Neuronal stem cell (in vitro differentiated cells): Measurements from ENCODE around the gene OTX1.

Experiments
- DNase-seq: peaks from one replicate; pipeline ENCODE4 v3.0.0-alpha.2; 2013; ENCODE audit warnings: low spot score
- H2AFZ ChIP-seq: one replicate; pipeline ENCODE4 v1.6.1; 2013; ENCODE audit warnings: mild to moderate bottlenecking, low read length, inconsistent platforms
- H2AK5ac ChIP-seq: 2 replicates; pipeline ENCODE4 v1.6.1; 2013; ENCODE audit warnings: low read depth, mild to moderate bottlenecking, inconsistent platforms, low read length, moderate library complexity, mixed read lengths
- H2BK120ac ChIP-seq: 2 replicates; pipeline ENCODE4 v1.6.1; 2013; ENCODE audit warnings: low read depth, mild to moderate bottlenecking, inconsistent platforms, low read length, moderate library complexity, mixed read lengths
- H2BK12ac ChIP-seq: one replicate; pipeline ENCODE4 v1.6.1; 2013; ENCODE audit warnings: low read length, inconsistent platforms
- H2BK15ac ChIP-seq: 2 replicates; pipeline ENCODE4 v1.6.1; 2013; ENCODE audit warnings: mild to moderate bottlenecking, low read length, inconsistent platforms, mixed read lengths
- H2BK5ac ChIP-seq: one replicate; pipeline ENCODE4 v1.6.1; 2013; ENCODE audit warnings: inconsistent platforms, mild to moderate bottlenecking, low read length, moderate library complexity
- H3K14ac ChIP-seq: one replicate; pipeline ENCODE4 v1.6.1; 2013; ENCODE audit warnings: low read length, inconsistent platforms
- H3K18ac ChIP-seq: 2 replicates; pipeline ENCODE4 v1.6.1; 2013; ENCODE audit warnings: low read length, inconsistent platforms
- H3K23ac ChIP-seq: 2 replicates; pipeline ENCODE4 v1.6.1; 2013; ENCODE audit warnings: low read depth, mild to moderate bottlenecking, mixed read lengths, low read length, inconsistent platforms; ENCODE audit not compliant: poor library complexity
- H3K27ac ChIP-seq: replicated peaks from 3 replicates; pipeline ENCODE4 v1.5.1; 2013; ENCODE audit warnings: low read length, inconsistent platforms
- H3K27me3 ChIP-seq, 3 experiments: 2 replicates each; pipeline ENCODE4 v1.6.1; 2013; ENCODE audit warnings: low read length in 3 of 3, mild to moderate bottlenecking in 2 of 3, inconsistent platforms in 1 of 3, low read depth in 1 of 3, mixed read lengths in 1 of 3, moderate library complexity in 1 of 3; ENCODE audit not compliant: control insufficient read depth in 3 of 3, insufficient read depth in 3 of 3
- H3K36me3 ChIP-seq, 2 donors: replicated peaks in 1 of 2; 2 replicates each; pipeline ENCODE4 v1.6.1; 2013; ENCODE audit warnings: low read length in 2 of 2; ENCODE audit not compliant: control insufficient read depth in 2 of 2, insufficient read depth in 2 of 2
- H3K4ac ChIP-seq: 2 replicates; pipeline ENCODE4 v1.6.1; 2013; ENCODE audit warnings: inconsistent platforms, mild to moderate bottlenecking, low read length, moderate library complexity
- H3K4me1 ChIP-seq, 2 donors: 1 replicate in 1 of 2; 2 replicates in 1 of 2; pipeline ENCODE4 v1.6.1; 2013; ENCODE audit warnings: low read length in 2 of 2, low read depth in 1 of 2; ENCODE audit not compliant: control insufficient read depth in 2 of 2, insufficient read depth in 1 of 2
- H3K4me2 ChIP-seq: one replicate; pipeline ENCODE4 v1.6.1; 2013; ENCODE audit warnings: mild to moderate bottlenecking, low read length, inconsistent platforms; ENCODE audit not compliant: insufficient read depth, poor library complexity, severe bottlenecking
- H3K4me3 ChIP-seq, 2 donors: 2 replicates each; pipeline ENCODE4 v1.5.1; 2013; ENCODE audit warnings: low read length in 2 of 2, mild to moderate bottlenecking in 2 of 2, inconsistent platforms in 1 of 2, moderate library complexity in 1 of 2
- H3K79me1 ChIP-seq: one replicate; pipeline ENCODE4 v1.6.1; 2013; ENCODE audit warnings: low read depth, mild to moderate bottlenecking, inconsistent platforms, low read length, moderate library complexity
- H3K9ac ChIP-seq: one replicate; pipeline ENCODE4 v1.6.1; 2013; ENCODE audit warnings: mild to moderate bottlenecking, low read depth, low read length, inconsistent platforms; ENCODE audit not compliant: poor library complexity
- H3K9me3 ChIP-seq, 2 donors: replicated peaks in 1 of 2; 2 replicates each; pipeline versions ENCODE3 to v1.6.1; 2013; ENCODE audit warnings: low read length in 2 of 2, mild to moderate bottlenecking in 2 of 2, inconsistent platforms in 1 of 2, low read depth in 1 of 2, mixed read lengths in 1 of 2, moderate library complexity in 1 of 2; ENCODE audit not compliant: control insufficient read depth in 2 of 2, insufficient read depth in 1 of 2
- H4K8ac ChIP-seq: one replicate; pipeline ENCODE4 v1.6.1; 2013; ENCODE audit warnings: low read depth, mild to moderate bottlenecking, inconsistent platforms, low read length, moderate library complexity
- H4K91ac ChIP-seq: one replicate; pipeline ENCODE4 v1.6.1; 2013; ENCODE audit warnings: low read length, low read depth, mild to moderate bottlenecking, inconsistent platforms; ENCODE audit not compliant: poor library complexity
- WGBS, 2 donors: extraction: QIAGEN DNeasy Blood & Tissue Kit; methylation state at CpG; one replicate each; pipeline ENCODE4 v1.1.7; 2013; ENCODE audit warnings: missing lambda C conversion rate in 2 of 2, mixed read lengths in 1 of 2; ENCODE audit not compliant: insufficient read length in 2 of 2, insufficient replicate concordance in 1 of 2; ENCODE audit errors: extremely low coverage in 2 of 2; 5-methylcytosine and 5-hydroxymethylcytosine counted together

OTX1 gene

GRCh38 chr2:63066265-63066664 is 15.6 kb downstream of the OTX1 start:
- no peaks in the 10 kb centered on the region for H3K36me3 ChIP-seq
- DNase-seq = no peak
- no peak overlapping the region for H3K4ac ChIP-seq
- H4K8ac ChIP-seq = no peak overlapping the region
- no peak overlapping the region for H3K18ac ChIP-seq
- no peak overlapping the region for H2BK5ac ChIP-seq
- no peak overlapping the region for H2AFZ ChIP-seq
- no peak overlapping the region for H2BK120ac ChIP-seq
- H3K4me1 ChIP-seq = peaks cover 0 to 3% of the 10 kb centered on the region in 2 donors
- H3K23ac ChIP-seq = no peak overlapping the region
- no peak overlapping the region for H3K9ac ChIP-seq
- no peaks in the 10 kb centered on the region for H3K9me3 ChIP-seq
- no peak overlapping the region for H4K91ac ChIP-seq
- H3K4me2 ChIP-seq = no peak overlapping the region
- H3K27me3 ChIP-seq = peaks cover 0 to 66% (median 0%) of the 10 kb centered on the region in 3 experiments
- H2BK12ac ChIP-seq = no peak overlapping the region
- no CpG with 5 or more reads among the region's 3 CpGs for WGBS, 2 donors
- H3K14ac ChIP-seq = no peak overlapping the region
- H2BK15ac ChIP-seq = no peak overlapping the region
- peak overlapping the region; percentile 22 for H3K27ac ChIP-seq
- no peak overlapping the region for H3K4me3 ChIP-seq
- no peaks in the 10 kb centered on the region for H3K79me1 ChIP-seq
- no peak overlapping the region for H2AK5ac ChIP-seq

- Histone ChIP-seq H2BK15ac (no peak overlapping the region), H3K27me3 (peaks cover 0 to 65% (median 0%) of the 10 kb centered on the region in 3 experiments), H3K36me3 (no peaks in the 10 kb centered on the region), H4K91ac (no peak overlapping the region), H2BK120ac (no peak overlapping the region), H3K9me3 (no peaks in the 10 kb centered on the region), H3K4ac (no peak overlapping the region), H3K14ac (no peak overlapping the region), H3K23ac (no peak overlapping the region), H3K4me2 (no peak overlapping the region), H2AK5ac (no peak overlapping the region), H3K4me1 (peaks cover 0 to 3% of the 10 kb centered on the region in 2 donors), H3K18ac (no peak overlapping the region), H2BK5ac (no peak overlapping the region), H3K79me1 (no peaks in the 10 kb centered on the region), H3K9ac (no peak overlapping the region), H2AFZ (no peak overlapping the region), H4K8ac (no peak overlapping the region), H2BK12ac (no peak overlapping the region), H3K4me3 (no peak overlapping the region), H3K27ac (peak overlapping the region; percentile 22)
- no peak for DNase-seq
- WGBS, 2 donors = no CpG with 5 or more reads among the region's 2 CpGs
These were observed 16.2 kb downstream of the OTX1 start for GRCh38 chr2:63066838-63067237.

GRCh38 chr2:63071664-63072063 is 21.0 kb downstream of the OTX1 start:
- Histone ChIP-seq H3K9ac (no peak overlapping the region), H3K4ac (no peak overlapping the region), H4K8ac (no peak overlapping the region), H3K79me1 (peaks cover 2% of the 10 kb centered on the region), H2BK15ac (no peak overlapping the region), H3K9me3 (no peaks in the 10 kb centered on the region), H3K14ac (no peak overlapping the region), H3K4me3 (no peak overlapping the region), H2BK5ac (no peak overlapping the region), H2BK120ac (no peak overlapping the region), H3K23ac (no peak overlapping the region), H3K36me3 (no peaks in the 10 kb centered on the region), H3K4me1 (no peaks in the 10 kb centered on the region), H3K18ac (no peak overlapping the region), H3K4me2 (no peak overlapping the region), H3K27ac (no peak overlapping the region), H2AFZ (no peak overlapping the region), H2BK12ac (no peak overlapping the region), H4K91ac (no peak overlapping the region), H2AK5ac (no peak overlapping the region), H3K27me3 (peaks cover 0 to 21% (median 0%) of the 10 kb centered on the region in 3 experiments)
- DNase-seq = no peak
- WGBS, 2 donors = no CpG with 5 or more reads among the region's 2 CpGs

GRCh38 chr2:63073994-63074393 is 23.4 kb downstream of the OTX1 start:
- Histone ChIP-seq H2BK12ac (no peak overlapping the region), H3K4ac (no peak overlapping the region), H2BK15ac (no peak overlapping the region), H3K4me1 (no peaks in the 10 kb centered on the region), H3K23ac (no peak overlapping the region), H3K36me3 (no peaks in the 10 kb centered on the region), H3K14ac (no peak overlapping the region), H2AFZ (no peak overlapping the region), H3K18ac (no peak overlapping the region), H2BK120ac (no peak overlapping the region), H3K4me2 (no peak overlapping the region), H3K79me1 (peaks cover 2% of the 10 kb centered on the region), H3K27me3 (peaks cover 0 to 5% (median 0%) of the 10 kb centered on the region in 3 experiments), H2AK5ac (no peak overlapping the region), H3K4me3 (no peak overlapping the region), H3K27ac (no peak overlapping the region), H4K8ac (no peak overlapping the region), H2BK5ac (no peak overlapping the region), H3K9me3 (no peaks in the 10 kb centered on the region), H4K91ac (no peak overlapping the region), H3K9ac (no peak overlapping the region)
- WGBS, 2 donors = no CpG with 5 or more reads among the region's 3 CpGs
- no peak for DNase-seq
